Activated naive CD8-positive, alpha-beta T cell (primary cell): ENCODE data around the gene BMP7.

ENCODE experiments used
- H3K27ac Mint-ChIP-seq: one replicate; pipeline ENCODE4 v1.8.0; 2021; ENCODE audit warnings: mixed read lengths
- H3K27me3 Mint-ChIP-seq: one replicate; pipeline ENCODE4 v1.8.0; 2021; ENCODE audit warnings: mixed read lengths
- H3K36me3 Mint-ChIP-seq: one replicate; pipeline ENCODE4 v1.8.0; 2021; ENCODE audit warnings: mixed read lengths
- H3K4me1 Mint-ChIP-seq: one replicate; pipeline ENCODE4 v1.8.0; 2021; ENCODE audit warnings: low read depth, mixed read lengths
- H3K4me3 Mint-ChIP-seq: one replicate; pipeline ENCODE4 v1.8.0; 2021; ENCODE audit warnings: mild to moderate bottlenecking, mixed read lengths
- H3K9me3 Mint-ChIP-seq: one replicate; pipeline ENCODE4 v1.8.0; 2021; ENCODE audit warnings: low read depth, mixed read lengths

The BMP7 gene

DNA sequence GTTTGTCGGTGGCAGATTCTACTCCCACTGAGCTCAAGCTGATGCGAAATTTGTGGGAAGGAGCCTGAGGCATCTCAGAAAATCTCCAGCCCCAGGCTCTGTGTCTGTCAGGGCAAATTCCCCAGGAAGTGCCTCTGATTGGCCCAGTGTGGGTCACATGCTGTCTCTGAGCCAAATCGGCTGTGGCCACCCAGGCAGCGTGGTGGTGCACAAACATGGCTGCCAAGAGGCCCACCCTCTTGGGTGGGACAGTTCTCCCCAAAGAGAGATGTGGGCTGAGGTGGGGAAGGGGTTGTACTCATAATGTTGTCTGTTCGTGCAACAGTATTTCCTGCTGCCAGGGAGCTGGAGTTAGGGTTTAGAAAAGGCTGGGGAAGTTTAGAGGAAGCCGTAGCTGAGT, 130.6 kb downstream of the BMP7 start:
- no peaks in the 10 kb centered on the region for H3K36me3 Mint-ChIP-seq
- peaks cover 6% of the 10 kb centered on the region for H3K27me3 Mint-ChIP-seq
- no peaks in the 10 kb centered on the region for H3K9me3 Mint-ChIP-seq
- no peak overlapping the region for H3K4me3 Mint-ChIP-seq
- no peaks in the 10 kb centered on the region for H3K4me1 Mint-ChIP-seq
- no peak overlapping the region for H3K27ac Mint-ChIP-seq

DNA sequence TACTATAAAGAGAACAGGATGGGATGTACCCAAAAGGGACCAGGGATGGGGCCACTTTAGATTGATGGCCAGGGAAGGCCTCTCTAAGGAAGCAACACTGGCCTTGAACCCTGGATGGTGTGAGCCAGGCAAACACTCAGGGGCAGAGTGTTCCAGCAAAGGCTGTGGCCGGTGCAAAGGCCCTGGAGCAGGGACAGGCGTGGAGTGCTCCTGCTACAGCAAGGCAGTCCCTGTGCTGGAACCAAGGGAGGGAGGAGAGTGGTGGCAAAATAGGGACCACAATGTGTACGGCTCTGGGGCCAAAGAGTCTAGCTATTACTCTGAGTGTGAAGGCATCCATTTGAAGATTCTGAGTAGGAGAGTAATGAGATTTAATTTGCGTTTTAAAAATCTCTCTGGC, 131.6 kb downstream of the BMP7 start:
- peaks cover 6% of the 10 kb centered on the region for H3K27me3 Mint-ChIP-seq
- no peaks in the 10 kb centered on the region for H3K36me3 Mint-ChIP-seq
- H3K9me3 Mint-ChIP-seq = no peaks in the 10 kb centered on the region
- no peak overlapping the region for H3K4me3 Mint-ChIP-seq
- no peak overlapping the region for H3K27ac Mint-ChIP-seq
- no peaks in the 10 kb centered on the region for H3K4me1 Mint-ChIP-seq

DNA sequence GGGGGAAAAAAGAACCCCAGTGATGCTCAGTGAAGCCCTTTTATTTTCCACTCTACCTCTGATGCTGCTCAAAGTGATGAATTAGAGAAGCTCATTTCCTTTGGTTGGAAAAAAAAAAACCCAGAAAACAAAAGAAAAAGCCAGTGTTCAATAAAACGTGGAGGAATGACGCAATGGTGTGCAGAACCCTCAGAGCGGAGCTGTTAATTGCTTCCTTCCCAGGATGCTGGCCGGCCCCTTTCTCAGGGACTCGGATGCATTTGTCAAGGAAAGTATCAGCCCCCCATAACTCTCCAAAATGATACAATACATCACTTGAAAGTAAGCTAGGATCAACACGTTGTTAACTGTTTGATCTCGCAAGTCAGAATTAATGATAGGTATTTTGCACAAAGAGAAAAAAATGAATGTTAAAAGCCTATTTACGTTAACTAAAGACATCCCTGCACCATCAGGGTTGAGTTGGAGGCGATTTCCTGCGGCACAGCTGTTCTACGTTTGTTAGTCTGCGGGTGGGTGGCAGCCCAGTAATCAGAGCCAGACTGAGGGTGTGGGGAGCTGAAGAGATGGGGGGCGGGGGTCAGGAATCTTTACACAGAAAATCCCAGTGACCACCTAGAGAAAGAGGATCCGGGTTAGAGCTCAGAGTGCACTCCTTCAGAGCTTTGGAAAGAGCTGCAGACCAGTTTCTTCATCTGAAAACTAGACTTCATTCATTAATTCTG, 132.4 kb downstream of the BMP7 start:
- Mint-ChIP-seq H3K36me3 (no peaks in the 10 kb centered on the region), H3K27me3 (peaks cover 6% of the 10 kb centered on the region), H3K4me1 (no peaks in the 10 kb centered on the region), H3K9me3 (no peaks in the 10 kb centered on the region), H3K27ac (no peak overlapping the region), H3K4me3 (no peak overlapping the region)

DNA sequence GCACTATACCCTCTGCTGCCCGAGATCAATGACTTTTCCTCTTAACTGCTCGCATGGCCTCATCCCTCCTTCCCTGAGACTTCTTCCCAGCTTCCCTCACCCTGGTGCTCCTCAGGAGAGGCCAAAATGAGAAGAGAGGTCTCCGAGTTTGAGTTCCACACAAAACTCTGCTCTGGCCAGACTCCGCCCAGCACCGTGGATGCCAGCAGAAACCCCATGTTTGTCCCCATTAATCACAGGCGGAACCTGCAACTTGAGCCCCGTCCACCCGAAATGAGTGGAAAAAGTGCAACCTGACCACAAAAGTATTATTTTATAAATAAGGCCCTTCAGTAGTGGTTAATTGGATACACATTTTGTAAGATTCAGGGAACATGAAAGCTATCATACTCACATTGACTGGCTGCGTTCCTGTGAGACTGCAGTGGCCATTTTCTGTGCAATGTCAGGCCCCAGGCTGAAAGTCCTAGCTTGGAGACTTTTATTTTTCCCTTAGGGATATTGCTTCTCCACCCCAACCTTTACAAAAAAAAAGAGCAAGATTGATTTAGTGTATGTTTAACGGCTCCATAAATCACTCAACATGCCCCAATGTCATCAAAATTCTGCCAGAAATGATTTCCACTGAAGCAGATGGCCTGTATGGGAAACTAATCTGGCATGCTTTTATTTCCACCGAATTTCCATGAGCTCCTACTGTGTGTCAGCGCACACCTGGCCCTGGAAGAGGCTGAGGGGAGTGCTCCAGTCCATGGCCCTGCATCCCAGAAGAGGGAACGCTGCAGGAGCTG, 134.6 kb downstream of the BMP7 start:
- Mint-ChIP-seq H3K9me3 (no peaks in the 10 kb centered on the region), H3K27me3 (peaks cover 6% of the 10 kb centered on the region), H3K4me1 (no peaks in the 10 kb centered on the region), H3K36me3 (no peaks in the 10 kb centered on the region), H3K27ac (no peak overlapping the region), H3K4me3 (no peak overlapping the region)

DNA sequence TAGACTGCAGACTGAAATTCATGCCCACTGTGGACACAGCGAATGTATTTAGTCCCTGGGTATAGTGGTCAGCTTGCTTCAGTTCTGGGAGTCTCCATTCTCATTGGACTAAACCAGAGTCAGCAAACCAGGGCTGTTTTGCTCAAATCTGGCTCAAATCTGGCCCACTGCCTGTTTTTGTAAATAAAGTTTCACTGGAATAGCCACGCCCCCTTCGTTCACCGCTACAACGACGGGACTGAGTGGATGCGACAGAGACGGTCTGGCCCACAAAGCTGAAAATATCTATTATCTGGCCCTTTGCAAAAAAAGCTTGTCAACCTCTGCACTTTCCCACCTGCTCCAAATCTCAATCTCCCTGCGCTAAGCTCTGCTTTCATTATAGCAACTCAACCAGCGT, 135.4 kb downstream of the BMP7 start:
- Mint-ChIP-seq H3K36me3 (no peaks in the 10 kb centered on the region), H3K4me3 (no peak overlapping the region), H3K4me1 (no peaks in the 10 kb centered on the region), H3K27me3 (peaks cover 6% of the 10 kb centered on the region), H3K9me3 (no peaks in the 10 kb centered on the region), H3K27ac (no peak overlapping the region)

DNA sequence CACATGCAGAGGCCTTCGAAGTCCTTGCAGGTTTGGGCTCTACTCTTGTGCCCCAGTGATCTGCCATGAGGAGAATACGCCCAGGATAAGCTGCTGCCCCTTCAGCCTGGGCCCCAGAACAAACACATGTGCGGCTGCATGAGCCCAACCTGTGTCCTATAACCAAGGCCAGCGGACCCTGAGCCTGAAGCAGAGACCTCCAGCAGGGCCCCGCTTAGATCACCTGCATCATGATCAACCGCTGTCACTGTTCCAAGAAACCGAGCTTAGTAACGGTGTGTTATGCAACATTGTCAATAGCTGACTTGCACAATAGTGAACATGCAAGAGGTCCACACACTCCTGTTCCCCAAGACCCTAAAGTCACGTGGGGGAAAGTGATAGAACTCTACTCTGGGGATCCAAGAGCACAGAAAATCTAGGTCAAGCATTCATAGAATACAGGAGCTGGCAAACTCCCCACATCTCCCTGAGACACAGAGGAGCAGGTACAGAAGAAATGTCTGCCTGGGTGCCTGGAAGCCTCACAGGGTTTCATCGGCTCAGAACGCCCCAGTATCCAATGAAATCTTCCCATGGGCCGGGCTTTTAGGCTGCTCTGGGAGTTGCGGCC, 136.2 kb downstream of the BMP7 start:
- peaks cover 6% of the 10 kb centered on the region for H3K27me3 Mint-ChIP-seq

DNA sequence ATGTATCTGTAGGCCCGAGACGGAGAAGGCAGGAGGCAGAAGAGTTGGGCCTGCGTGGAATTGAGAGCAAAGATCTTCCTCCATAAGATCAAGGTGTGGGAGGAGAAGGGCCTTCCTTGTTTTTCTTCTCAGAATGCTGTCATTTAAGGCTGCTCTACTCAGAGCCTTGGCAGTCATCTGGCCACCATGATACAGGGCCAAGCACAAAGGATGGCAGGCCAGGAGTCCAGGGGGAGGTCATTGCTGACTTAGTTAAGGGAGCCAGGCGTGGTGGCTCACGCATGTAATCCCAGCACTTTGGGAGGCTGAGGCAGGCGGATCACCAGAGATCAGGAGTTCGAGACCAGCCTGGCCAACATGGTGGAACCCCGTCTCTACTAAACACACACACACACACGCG, 137.1 kb downstream of the BMP7 start:
- Mint-ChIP-seq H3K36me3 (no peaks in the 10 kb centered on the region), H3K27me3 (peaks cover 3% of the 10 kb centered on the region), H3K27ac (no peak overlapping the region), H3K4me3 (no peak overlapping the region), H3K4me1 (no peaks in the 10 kb centered on the region), H3K9me3 (no peaks in the 10 kb centered on the region)

More for the DNA sequence above, 136.2 kb downstream of the BMP7 start:
- Mint-ChIP-seq H3K9me3 (no peaks in the 10 kb centered on the region), H3K4me1 (no peaks in the 10 kb centered on the region), H3K27ac (no peak overlapping the region), H3K36me3 (no peaks in the 10 kb centered on the region), H3K4me3 (no peak overlapping the region)

DNA sequence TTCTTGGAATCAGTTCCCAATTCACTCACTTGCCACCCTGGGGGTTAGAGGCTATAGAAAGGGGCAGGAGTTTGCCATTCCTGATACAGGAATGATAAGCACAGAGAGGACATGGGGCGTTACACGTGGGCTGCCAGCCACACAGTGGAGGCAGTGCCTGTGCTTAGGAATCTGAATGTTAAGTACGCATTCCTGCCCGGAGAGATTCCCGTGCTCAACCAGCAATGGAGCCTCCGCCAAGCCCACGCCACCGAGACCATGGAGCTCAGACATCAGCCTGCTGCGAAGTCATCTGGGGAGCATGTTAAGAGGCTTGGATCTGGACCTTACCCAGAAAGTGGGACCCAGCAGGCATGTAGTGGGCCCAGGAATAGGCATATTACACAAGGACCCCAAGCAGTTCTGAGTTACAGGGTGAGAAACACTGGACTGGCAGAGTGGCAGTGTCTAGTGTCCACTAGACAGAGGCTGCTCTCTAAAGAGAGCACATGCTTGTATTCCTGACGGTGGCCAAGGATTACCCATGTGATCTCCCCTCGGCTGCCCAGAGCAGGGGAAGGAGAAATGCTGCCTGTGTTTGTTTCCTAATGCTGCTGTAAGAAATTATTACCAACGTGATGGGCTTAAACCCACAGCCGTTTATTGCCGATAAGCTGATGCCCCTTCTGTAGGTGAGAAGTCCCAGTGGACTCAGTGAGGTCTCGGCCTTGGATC, 138.2 kb downstream of the BMP7 start:
- no peaks in the 10 kb centered on the region for H3K9me3 Mint-ChIP-seq

DNA sequence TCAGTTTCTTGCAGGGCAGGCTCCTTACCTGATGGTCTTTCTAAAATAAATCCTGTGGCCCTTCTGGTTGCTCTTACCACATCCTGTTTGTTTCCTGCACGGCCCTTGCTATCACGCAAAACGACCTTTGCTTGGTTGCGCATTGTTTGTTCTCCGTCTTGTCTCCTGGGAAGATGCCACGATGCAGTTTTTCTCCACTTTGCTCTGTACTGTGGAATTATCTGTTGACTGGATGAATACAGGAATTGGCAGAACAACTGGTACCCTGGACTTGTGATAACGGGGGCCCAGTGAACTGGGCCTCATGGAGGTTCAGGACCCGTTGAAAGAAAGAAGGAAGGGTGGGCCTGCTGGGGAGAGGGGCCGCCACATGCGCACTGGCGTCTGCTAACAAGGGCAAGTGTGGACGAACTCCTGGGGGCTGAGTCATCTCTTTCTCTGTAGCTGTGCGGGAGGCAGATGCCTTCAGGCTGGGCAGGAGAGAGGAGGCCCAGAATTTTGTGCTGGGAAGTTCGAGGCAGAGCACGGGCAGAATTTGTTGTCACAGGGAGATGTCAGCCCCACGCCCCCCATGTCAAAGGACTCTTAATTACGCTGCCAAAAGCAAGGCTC, 139.9 kb downstream of the BMP7 start:
- Mint-ChIP-seq H3K9me3 (no peaks in the 10 kb centered on the region), H3K4me3 (no peak overlapping the region), H3K4me1 (no peaks in the 10 kb centered on the region), H3K36me3 (no peaks in the 10 kb centered on the region), H3K27me3 (no peaks in the 10 kb centered on the region), H3K27ac (no peak overlapping the region)

More for the DNA sequence above, 138.2 kb downstream of the BMP7 start:
- peaks cover 3% of the 10 kb centered on the region for H3K27me3 Mint-ChIP-seq
- no peak overlapping the region for H3K4me3 Mint-ChIP-seq
- no peak overlapping the region for H3K27ac Mint-ChIP-seq
- no peaks in the 10 kb centered on the region for H3K36me3 Mint-ChIP-seq
- H3K4me1 Mint-ChIP-seq = no peaks in the 10 kb centered on the region

DNA sequence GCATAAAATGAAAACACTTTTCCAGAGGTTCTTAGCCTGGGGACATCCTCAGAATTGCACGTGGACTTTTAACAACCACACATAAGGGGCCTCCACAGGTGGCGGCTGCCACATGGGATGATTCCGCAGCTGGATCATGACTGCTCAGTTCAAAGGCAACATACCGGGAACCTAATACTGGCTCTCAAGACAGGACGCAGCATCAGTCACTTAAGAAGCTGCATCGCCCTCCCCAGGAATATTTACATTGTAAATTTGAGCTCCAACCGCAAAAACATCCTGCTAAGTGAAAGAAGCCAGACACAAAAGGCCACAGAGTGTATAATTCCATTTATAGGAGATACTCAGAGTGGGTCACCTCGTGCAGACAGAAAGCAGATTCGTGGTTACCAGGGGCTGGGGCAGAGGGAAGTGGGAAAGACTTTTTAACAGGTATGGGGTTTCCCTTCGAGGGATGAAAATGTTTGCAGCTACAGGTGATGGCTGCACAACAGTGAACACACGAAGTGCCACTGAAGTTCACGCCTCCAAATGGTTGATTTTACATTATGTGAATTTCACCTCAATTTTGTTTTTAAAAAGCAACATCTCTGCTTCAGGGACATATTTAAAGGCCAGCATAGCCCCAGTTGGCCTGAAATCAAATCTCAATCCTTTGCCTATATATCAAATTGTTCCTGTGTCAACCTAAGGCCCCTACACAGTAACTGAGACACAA, 141.5 kb downstream of the BMP7 start:
- no peaks in the 10 kb centered on the region for H3K4me1 Mint-ChIP-seq
- no peaks in the 10 kb centered on the region for H3K27me3 Mint-ChIP-seq
- no peaks in the 10 kb centered on the region for H3K36me3 Mint-ChIP-seq
- H3K4me3 Mint-ChIP-seq = no peak overlapping the region
- no peaks in the 10 kb centered on the region for H3K9me3 Mint-ChIP-seq
- H3K27ac Mint-ChIP-seq = no peak overlapping the region

DNA sequence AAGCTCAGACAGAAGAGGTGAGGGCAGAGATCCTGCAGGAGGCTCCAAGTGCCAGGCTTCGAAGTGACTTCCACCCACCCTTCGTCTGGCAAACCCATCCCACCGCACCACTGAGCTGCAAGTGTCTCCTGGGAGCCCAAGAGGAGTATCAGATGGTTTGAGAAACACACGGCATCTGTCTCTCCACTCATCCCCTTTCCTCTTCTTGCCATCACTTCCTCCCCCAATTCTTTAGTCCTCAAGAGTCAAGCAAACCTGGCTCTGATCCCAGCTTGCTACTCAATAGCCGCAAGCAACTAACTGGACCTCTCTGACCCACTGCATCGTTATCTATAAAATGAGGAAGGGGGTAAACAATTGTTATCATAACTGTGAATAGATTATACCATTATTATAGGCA, 142.1 kb downstream of the BMP7 start:
- Mint-ChIP-seq H3K9me3 (no peaks in the 10 kb centered on the region), H3K27me3 (peaks cover 2% of the 10 kb centered on the region), H3K36me3 (no peaks in the 10 kb centered on the region), H3K4me1 (no peaks in the 10 kb centered on the region), H3K27ac (no peak overlapping the region), H3K4me3 (no peak overlapping the region)

DNA sequence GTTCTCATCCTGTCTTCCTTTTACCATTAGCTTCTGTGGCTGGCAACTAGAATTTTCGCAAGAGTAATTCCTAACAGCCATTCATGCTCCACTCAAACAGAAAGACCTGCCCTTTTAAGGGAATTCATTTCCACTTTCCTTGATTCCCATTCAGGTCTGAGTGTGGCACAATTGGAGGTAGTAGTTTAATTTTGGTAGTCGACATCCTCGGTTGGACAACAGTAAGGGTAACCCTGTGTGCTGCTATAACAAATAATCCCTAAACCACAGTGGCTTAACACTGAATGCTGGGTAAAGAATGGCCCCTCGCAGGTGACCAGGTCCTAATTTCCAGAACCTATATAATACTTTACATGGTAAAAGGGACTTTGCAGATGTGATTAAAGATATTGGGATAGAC, 142.9 kb downstream of the BMP7 start:
- H3K4me1 Mint-ChIP-seq = no peaks in the 10 kb centered on the region
- peaks cover 4% of the 10 kb centered on the region for H3K27me3 Mint-ChIP-seq
- no peak overlapping the region for H3K27ac Mint-ChIP-seq
- no peaks in the 10 kb centered on the region for H3K9me3 Mint-ChIP-seq
- no peak overlapping the region for H3K4me3 Mint-ChIP-seq
- H3K36me3 Mint-ChIP-seq = no peaks in the 10 kb centered on the region

DNA sequence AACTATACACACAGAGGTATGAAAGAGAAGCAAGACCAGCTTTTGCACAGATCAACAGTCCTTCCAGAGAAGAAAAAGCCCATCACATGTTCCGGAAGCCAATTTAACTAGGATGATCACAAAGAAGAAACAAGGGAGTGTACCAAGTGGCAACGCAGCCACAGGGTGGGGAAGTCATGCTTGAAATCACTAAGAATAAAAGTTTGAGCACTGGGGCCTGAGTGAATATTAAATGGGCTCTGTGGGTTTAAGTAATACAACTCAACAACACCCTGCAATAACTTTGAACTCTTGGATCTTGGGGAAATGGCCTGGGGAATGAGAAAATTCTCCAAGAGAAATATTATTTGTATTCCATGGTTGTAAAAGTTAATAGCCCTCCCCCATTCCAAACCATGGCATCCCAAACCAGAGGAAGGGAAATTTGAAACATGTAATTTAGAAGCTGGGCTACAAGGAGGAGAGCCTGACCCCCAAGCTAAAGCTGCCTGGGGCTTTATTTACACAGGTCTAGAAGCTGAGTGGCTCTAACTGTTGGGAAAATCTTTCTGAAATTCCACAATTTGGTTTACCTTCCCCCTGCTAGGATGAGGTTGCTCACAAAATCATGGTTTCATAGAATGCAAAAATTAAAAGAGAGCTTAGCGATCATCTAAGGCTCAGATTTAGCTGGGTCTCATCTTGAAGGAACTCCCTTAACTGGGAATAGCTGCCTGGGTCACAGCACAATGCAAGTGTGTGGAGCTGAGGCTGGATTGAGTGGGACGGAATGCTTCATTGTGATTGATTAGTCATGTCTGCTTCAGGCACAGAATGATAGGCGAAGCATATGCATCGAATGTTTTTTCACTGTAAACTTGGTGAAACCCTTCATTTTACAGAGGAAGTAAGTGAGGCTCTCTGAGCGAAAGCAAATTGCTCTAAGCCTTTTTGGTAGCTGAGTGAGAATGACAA, 143.6 kb downstream of the BMP7 start:
- H3K27me3 Mint-ChIP-seq = peaks cover 4% of the 10 kb centered on the region
- H3K9me3 Mint-ChIP-seq = no peaks in the 10 kb centered on the region
- no peaks in the 10 kb centered on the region for H3K4me1 Mint-ChIP-seq
- H3K36me3 Mint-ChIP-seq = no peaks in the 10 kb centered on the region
- H3K27ac Mint-ChIP-seq = no peak overlapping the region
- no peak overlapping the region for H3K4me3 Mint-ChIP-seq
